Liver (tissue), 9 donors: Measurements from ENCODE around the gene HIPK2. TPM values are rescaled to one million over a fixed set of nuclear protein-coding genes. Genes with fewer than 3 reads are reported as not detected.

Source experiments
- DNase-seq: peaks from one replicate; pipeline ENCODE4 v3.0.0-alpha.2; 2017; ENCODE audit warnings: low spot score
- H3K27ac ChIP-seq, 2 donors: one replicate each; pipeline ENCODE4 v1.7.0; 2013; ENCODE audit warnings: inconsistent platforms in 2 of 2, low read length in 2 of 2, control low read depth in 1 of 2, low read depth in 1 of 2, mild to moderate bottlenecking in 1 of 2
- H3K27me3 ChIP-seq, 4 donors: one replicate each; pipeline versions ENCODE4 v1.6.1 to v1.7.0; 2013; ENCODE audit warnings: low read length in 3 of 4, inconsistent platforms in 1 of 4, mild to moderate bottlenecking in 1 of 4, moderate library complexity in 1 of 4; ENCODE audit not compliant: control insufficient read depth in 4 of 4, insufficient read depth in 4 of 4
- H3K36me3 ChIP-seq, 4 donors: one replicate each; pipeline versions ENCODE4 v1.6.1 to v1.7.0; 2013; ENCODE audit warnings: low read length in 3 of 4, mild to moderate bottlenecking in 3 of 4, low read depth in 1 of 4, moderate library complexity in 1 of 4; ENCODE audit not compliant: control insufficient read depth in 4 of 4, insufficient read depth in 3 of 4
- H3K4me1 ChIP-seq, 4 donors: one replicate each; pipeline versions ENCODE4 v1.6.1 to v1.7.0; 2013; ENCODE audit warnings: low read length in 3 of 4, mild to moderate bottlenecking in 3 of 4, moderate library complexity in 1 of 4; ENCODE audit not compliant: control insufficient read depth in 4 of 4, insufficient read depth in 4 of 4
- H3K4me3 ChIP-seq, 3 donors: one replicate each; pipeline versions ENCODE4 v1.6.1 to v1.7.0; 2013; ENCODE audit warnings: low read length in 3 of 3, control low read depth in 1 of 3, low read depth in 1 of 3, mild to moderate bottlenecking in 1 of 3
- H3K9ac ChIP-seq, 2 donors: one replicate each; pipeline ENCODE4 v1.7.0; 2013; ENCODE audit warnings: low read length in 2 of 2, mild to moderate bottlenecking in 2 of 2, moderate library complexity in 2 of 2, control low read depth in 1 of 2, low read depth in 1 of 2
- H3K9me3 ChIP-seq, 4 donors: one replicate each; pipeline versions ENCODE4 v1.6.1 to v1.7.0; 2013; ENCODE audit warnings: low read length in 3 of 4; ENCODE audit not compliant: control insufficient read depth in 4 of 4
- CTCF ChIP-seq: fragments of 150-350 bp; IDR thresholded peaks from 2 replicates; pipeline ENCODE4 v1.5.1; 2017; ENCODE audit warnings: improper control_type of control experiment, low read depth, low read length; ENCODE audit not compliant: missing input control
- FOXA1 ChIP-seq: IDR thresholded peaks from 2 replicates; pipeline ENCODE4 v1.6.1; 2016; ENCODE audit warnings: antibody characterized with exemption
- HNF4A ChIP-seq, 2 donors: conservative IDR thresholded peaks; 2 replicates each; pipeline ENCODE4 v1.6.1; 2016; ENCODE audit warnings: antibody characterized with exemption in 2 of 2, mild to moderate bottlenecking in 2 of 2
- HNF4G ChIP-seq: IDR thresholded peaks from 2 replicates; pipeline ENCODE4 v1.6.1; 2016; ENCODE audit warnings: antibody characterized with exemption
- JUND ChIP-seq, 2 donors: IDR thresholded peaks; 2 replicates each; pipeline ENCODE4 v1.6.1; 2016; ENCODE audit warnings: antibody characterized with exemption in 2 of 2
- RAD21 ChIP-seq, 2 donors: IDR thresholded peaks; 2 replicates each; pipeline ENCODE4 v1.6.1; 2016; ENCODE audit warnings: antibody characterized with exemption in 2 of 2, mild to moderate bottlenecking in 2 of 2
- SP1 ChIP-seq: IDR thresholded peaks from 2 replicates; pipeline ENCODE4 v1.6.1; 2018; ENCODE audit warnings: antibody characterized with exemption, mild to moderate bottlenecking
- TAF1 ChIP-seq: conservative IDR thresholded peaks from 2 replicates; pipeline ENCODE4 v1.6.1; 2016; ENCODE audit warnings: antibody characterized with exemption, mild to moderate bottlenecking
- YY1 ChIP-seq: IDR thresholded peaks from 2 replicates; pipeline ENCODE4 v1.6.1; 2016; ENCODE audit warnings: antibody characterized with exemption, mild to moderate bottlenecking
- WGBS: extraction: QIAGEN DNeasy Blood & Tissue Kit; methylation state at CpG from one replicate; pipeline ENCODE4 v1.1.7; 2013; 5-methylcytosine and 5-hydroxymethylcytosine counted together
- polyA plus RNA-seq, 2 donors: library from polyadenylated mRNA; stranded (reverse) in 1 of 2; unstranded in 1 of 2; fragments of 200-250 nt in 1 of 2; fragments of >200 nt in 1 of 2; fragmentation: Nextera tagmentation in 1 of 2; extraction: Ambion mirVana in 1 of 2; gene quantifications; one replicate each; pipeline versions ENCODE4 v1.2.1 to v1.2.3, GENCODE V29; 2013 to 2015
- total RNA-seq, 2 donors: library from RNA; depleted of rRNA; stranded (reverse); fragments of >200 nt; gene quantifications; one replicate each; pipeline ENCODE4 v1.2.3, GENCODE V29; 2014
- TF ChIP-seq, protein P1 (sequence below): IDR thresholded peaks from 2 replicates; pipeline ENCODE4 v1.6.1; 2016; ENCODE audit warnings: antibody characterized with exemption, mild to moderate bottlenecking
- TF ChIP-seq, protein P2 (sequence below): IDR thresholded peaks from 2 replicates; pipeline ENCODE4 v1.6.1; 2016; ENCODE audit warnings: antibody characterized with exemption
- donor health status: healthy.
- donor health status: healthy.
- donor health status: healthy.
- donor health status: healthy.
- donor health status: healthy.

HIPK2 gene
- total and polyA plus RNA-seq, 4 donors, result 13.1 to 48.8 (median 16.6) TPM

DNA sequence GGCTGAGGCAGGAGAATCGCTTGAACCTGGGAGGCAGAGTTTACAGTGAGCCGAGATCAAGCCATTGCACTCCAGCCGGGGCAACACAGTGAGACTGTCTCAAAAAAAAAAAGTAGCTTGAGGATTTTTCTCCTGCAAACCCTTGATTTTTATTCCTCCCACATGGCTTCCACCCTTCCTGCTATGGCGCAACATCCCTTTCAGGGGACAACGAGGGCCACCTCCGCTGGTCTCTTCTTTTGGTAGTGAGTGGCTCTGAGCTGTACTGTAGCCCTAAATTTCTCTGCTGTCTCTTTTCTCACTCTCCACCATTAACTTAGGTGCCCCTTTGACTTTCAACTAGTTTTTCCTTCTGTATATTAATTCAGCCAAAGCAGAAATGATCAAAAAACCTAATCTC lies 113.4 kb downstream of the HIPK2 start:
- no peak for DNase-seq
- no peak overlapping the region for H3K27ac ChIP-seq

DNA sequence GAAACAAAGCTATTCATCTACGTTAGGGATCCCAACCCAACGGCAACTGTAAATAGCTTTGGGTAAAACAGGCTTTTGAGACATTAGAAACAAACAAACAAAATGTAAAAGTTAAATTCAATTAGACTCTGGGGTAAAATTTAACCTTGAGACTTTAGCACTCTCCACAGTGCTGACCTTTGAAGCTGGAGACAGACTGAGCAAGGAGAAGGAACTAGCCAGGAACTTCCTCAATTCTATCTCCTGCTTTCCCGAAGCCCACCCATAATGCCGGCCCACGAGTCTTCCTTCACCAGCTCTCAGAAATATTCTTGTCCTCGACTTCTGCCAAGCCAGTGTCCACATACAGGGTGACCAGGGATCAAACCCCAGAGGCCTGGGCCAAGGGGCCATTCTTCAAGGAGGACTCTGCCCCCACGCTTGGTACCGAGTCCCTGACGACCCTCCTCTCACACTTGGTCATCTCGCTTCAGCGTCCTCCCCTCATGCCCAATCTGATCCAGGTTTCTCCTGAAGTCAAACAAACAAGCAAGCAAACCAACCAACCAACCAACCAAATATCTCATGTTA lies 114.1 kb downstream of the HIPK2 start:
- Histone ChIP-seq H3K9me3 (no peaks in the 10 kb centered on the region), H3K4me1 (peaks cover 30 to 52% (median 37%) of the 10 kb centered on the region in 4 donors), H3K27ac (peak overlapping the region; percentile 26 to 40), H3K36me3 (peaks cover 0 to 2% (median under 1%) of the 10 kb centered on the region in 4 donors), H3K27me3 (no peaks in the 10 kb centered on the region), H3K9ac (no peak overlapping the region), H3K4me3 (no peak overlapping the region)
- TF ChIP-seq, protein P1, sequence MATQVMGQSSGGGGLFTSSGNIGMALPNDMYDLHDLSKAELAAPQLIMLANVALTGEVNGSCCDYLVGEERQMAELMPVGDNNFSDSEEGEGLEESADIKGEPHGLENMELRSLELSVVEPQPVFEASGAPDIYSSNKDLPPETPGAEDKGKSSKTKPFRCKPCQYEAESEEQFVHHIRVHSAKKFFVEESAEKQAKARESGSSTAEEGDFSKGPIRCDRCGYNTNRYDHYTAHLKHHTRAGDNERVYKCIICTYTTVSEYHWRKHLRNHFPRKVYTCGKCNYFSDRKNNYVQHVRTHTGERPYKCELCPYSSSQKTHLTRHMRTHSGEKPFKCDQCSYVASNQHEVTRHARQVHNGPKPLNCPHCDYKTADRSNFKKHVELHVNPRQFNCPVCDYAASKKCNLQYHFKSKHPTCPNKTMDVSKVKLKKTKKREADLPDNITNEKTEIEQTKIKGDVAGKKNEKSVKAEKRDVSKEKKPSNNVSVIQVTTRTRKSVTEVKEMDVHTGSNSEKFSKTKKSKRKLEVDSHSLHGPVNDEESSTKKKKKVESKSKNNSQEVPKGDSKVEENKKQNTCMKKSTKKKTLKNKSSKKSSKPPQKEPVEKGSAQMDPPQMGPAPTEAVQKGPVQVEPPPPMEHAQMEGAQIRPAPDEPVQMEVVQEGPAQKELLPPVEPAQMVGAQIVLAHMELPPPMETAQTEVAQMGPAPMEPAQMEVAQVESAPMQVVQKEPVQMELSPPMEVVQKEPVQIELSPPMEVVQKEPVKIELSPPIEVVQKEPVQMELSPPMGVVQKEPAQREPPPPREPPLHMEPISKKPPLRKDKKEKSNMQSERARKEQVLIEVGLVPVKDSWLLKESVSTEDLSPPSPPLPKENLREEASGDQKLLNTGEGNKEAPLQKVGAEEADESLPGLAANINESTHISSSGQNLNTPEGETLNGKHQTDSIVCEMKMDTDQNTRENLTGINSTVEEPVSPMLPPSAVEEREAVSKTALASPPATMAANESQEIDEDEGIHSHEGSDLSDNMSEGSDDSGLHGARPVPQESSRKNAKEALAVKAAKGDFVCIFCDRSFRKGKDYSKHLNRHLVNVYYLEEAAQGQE, result peak; percentile 74
- TF ChIP-seq HNF4A (conservative IDR thresholded peaks at IDR 0.05), result peak; percentile 22 to 35
- TF ChIP-seq, protein P2, sequence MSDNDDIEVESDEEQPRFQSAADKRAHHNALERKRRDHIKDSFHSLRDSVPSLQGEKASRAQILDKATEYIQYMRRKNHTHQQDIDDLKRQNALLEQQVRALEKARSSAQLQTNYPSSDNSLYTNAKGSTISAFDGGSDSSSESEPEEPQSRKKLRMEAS, result no peak
- no peak for DNase-seq
- 78% methylated on average over 11 of the region's 11 CpGs for WGBS

More for the DNA sequence above, 113.4 kb downstream of the HIPK2 start:
- Histone ChIP-seq H3K9ac (no peak overlapping the region), H3K4me1 (peaks cover 22 to 44% (median 29%) of the 10 kb centered on the region in 4 donors), H3K4me3 (no peak overlapping the region), H3K27me3 (no peaks in the 10 kb centered on the region), H3K9me3 (no peaks in the 10 kb centered on the region), H3K36me3 (peaks cover 0 to 2% (median under 1%) of the 10 kb centered on the region in 4 donors)
- 88% methylated on average over 6 of the region's 6 CpGs for WGBS
- TF ChIP-seq, protein P2, result no peak
- TF ChIP-seq RAD21 (IDR thresholded peaks at IDR 0.05) (no peak), YY1 (no peak), HNF4G (no peak), SP1 (no peak), CTCF (no peak), FOXA1 (no peak), JUND (IDR thresholded peaks at IDR 0.05) (no peak), HNF4A (conservative IDR thresholded peaks at IDR 0.05) (no peak), TAF1 (no peak)

- Histone ChIP-seq H3K9ac (no peak overlapping the region), H3K27me3 (no peaks in the 10 kb centered on the region), H3K4me1 (peaks cover 35 to 69% (median 49%) of the 10 kb centered on the region in 4 donors), H3K4me3 (no peak overlapping the region), H3K27ac (no peak overlapping the region), H3K9me3 (no peaks in the 10 kb centered on the region), H3K36me3 (peaks cover 0 to 2% (median 0%) of the 10 kb centered on the region in 4 donors)
- WGBS, result 77% methylated on average over 3 of the region's 3 CpGs
- TF ChIP-seq YY1, result no peak
- no peak for TF ChIP-seq RAD21 (IDR thresholded peaks at IDR 0.05)
- no peak for DNase-seq
These were observed 115.9 kb downstream of the HIPK2 start for GRCh38 chr7:139661903-139662302.
